Panc1 (cell line): Measurements from ENCODE around the gene SKOR1. TPM values are rescaled to one million over a fixed set of nuclear protein-coding genes. Genes with fewer than 3 reads are reported as not detected.

ENCODE experiments used
- ATAC-seq: fragments of 200-7000 bp; cut with Tn5 transposase; 2 replicates; pipeline ENCODE4 v1.9.1; 2020; ENCODE audit warnings: mild to moderate bottlenecking, moderate library complexity
- BruUV-seq: library from RNA; stranded (reverse); fragments of 400-500 nt; replicated peaks from 2 replicates; lab custom pipeline; 2021; lab: Mats Ljungman, UMichigan
- CTCF ChIA-PET: fragments of 300-600 bp; sonication (Branson Sonifier 250); formaldehyde crosslinking; loops from one replicate; lab custom pipeline; 2022; ENCODE audit warnings: antibody characterized with exemption; lab: Charles Lee
- POLR2A ChIA-PET: fragments of 300-600 bp; sonication (Branson Sonifier 250); formaldehyde crosslinking; loops from one replicate; lab custom pipeline; 2022; ENCODE audit warnings: antibody characterized with exemption; lab: Charles Lee
- DNase-seq: peaks from one replicate; pipeline ENCODE4 v3.0.0-alpha.2; 2010; ENCODE audit warnings: low read depth, low spot score
- H3K27ac ChIP-seq: 2 replicates; pipeline ENCODE4 v1.5.1; 2011; ENCODE audit warnings: mild to moderate bottlenecking, low read length, inconsistent platforms
- H3K27me3 ChIP-seq: fragments of 200-500 bp; sonication (Bioruptor generic); 2 replicates; pipeline ENCODE4 v1.6.0; 2014; ENCODE audit warnings: low read length, inconsistent platforms; ENCODE audit not compliant: control insufficient read depth, insufficient read depth
- H3K36me3 ChIP-seq: fragments of 200-500 bp; sonication (Bioruptor generic); 2 replicates; pipeline ENCODE4 v1.5.1; 2014; ENCODE audit warnings: inconsistent platforms, mild to moderate bottlenecking, low read length, moderate library complexity; ENCODE audit not compliant: control insufficient read depth, insufficient read depth
- H3K4me1 ChIP-seq: 2 replicates; pipeline ENCODE4 v1.5.1; 2011; ENCODE audit warnings: inconsistent platforms, mild to moderate bottlenecking, low read length, moderate library complexity; ENCODE audit not compliant: control insufficient read depth, insufficient read depth
- H3K4me3 ChIP-seq, 2 experiments: 2 replicates each; pipeline ENCODE4 v1.5.1; 2011 to 2012; ENCODE audit warnings: low read depth in 2 of 2, low read length in 2 of 2, mild to moderate bottlenecking in 2 of 2, inconsistent platforms in 1 of 2, moderate library complexity in 1 of 2
- H3K9me3 ChIP-seq: fragments of 200-500 bp; sonication (Bioruptor generic); 2 replicates; pipeline ENCODE4 v1.5.1; 2014; ENCODE audit warnings: low read depth, mild to moderate bottlenecking, inconsistent platforms, low read length, moderate library complexity; ENCODE audit not compliant: control insufficient read depth, insufficient read depth
- CTCF ChIP-seq: fragments of 450-650 bp; IDR thresholded peaks from 2 replicates; pipeline ENCODE4 v1.5.1; 2017; ENCODE audit warnings: mild to moderate bottlenecking
- POLR2AphosphoS5 ChIP-seq: IDR thresholded peaks from 2 replicates; pipeline ENCODE4 v1.6.1; 2012; ENCODE audit warnings: mild to moderate bottlenecking, low read depth, low read length, moderate library complexity
- SIN3A ChIP-seq: IDR thresholded peaks from 2 replicates; pipeline ENCODE4 v1.6.1; 2012; ENCODE audit warnings: low read depth, mild to moderate bottlenecking, low read length, moderate library complexity, borderline replicate concordance; ENCODE audit not compliant: insufficient read depth
- TCF7L2 ChIP-seq: IDR thresholded peaks from 2 replicates; pipeline ENCODE4 v1.6.1; 2011; ENCODE audit warnings: mild to moderate bottlenecking, low read depth, low read length, inconsistent platforms
- in situ Hi-C: cut with HindIII; loops from 2 replicates; pipeline ENCODE4 v1.10.0; 2016; ENCODE audit warnings: low sequenced_read_pairs, low pct_unique_long_range_greater_than_20kb
- intact Hi-C: fragments of 100-400 bp; cut with micrococcal nuclease; formaldehyde crosslinking; loops from one replicate; pipeline ENCODE4 v1.10.0; 2022; ENCODE audit not compliant: unreplicated experiment
- total RNA-seq: library from RNA; stranded (reverse); gene quantifications from one replicate; pipeline ENCODE4 v1.2.1, GENCODE V29; 2021; ENCODE audit not compliant: unreplicated experiment
- TF ChIP-seq, protein P1 (sequence below), 2 experiments: IDR thresholded peaks; 2 replicates each; pipeline ENCODE4 v1.6.1; 2011 to 2012; ENCODE audit warnings: low read depth in 2 of 2, control low read depth in 1 of 2, low read length in 1 of 2, mild to moderate bottlenecking in 1 of 2, moderate library complexity in 1 of 2; ENCODE audit not compliant: insufficient read depth in 1 of 2

The SKOR1 gene
- total RNA-seq, 1 experiment from 2014 or later = 0.21 TPM

DNA sequence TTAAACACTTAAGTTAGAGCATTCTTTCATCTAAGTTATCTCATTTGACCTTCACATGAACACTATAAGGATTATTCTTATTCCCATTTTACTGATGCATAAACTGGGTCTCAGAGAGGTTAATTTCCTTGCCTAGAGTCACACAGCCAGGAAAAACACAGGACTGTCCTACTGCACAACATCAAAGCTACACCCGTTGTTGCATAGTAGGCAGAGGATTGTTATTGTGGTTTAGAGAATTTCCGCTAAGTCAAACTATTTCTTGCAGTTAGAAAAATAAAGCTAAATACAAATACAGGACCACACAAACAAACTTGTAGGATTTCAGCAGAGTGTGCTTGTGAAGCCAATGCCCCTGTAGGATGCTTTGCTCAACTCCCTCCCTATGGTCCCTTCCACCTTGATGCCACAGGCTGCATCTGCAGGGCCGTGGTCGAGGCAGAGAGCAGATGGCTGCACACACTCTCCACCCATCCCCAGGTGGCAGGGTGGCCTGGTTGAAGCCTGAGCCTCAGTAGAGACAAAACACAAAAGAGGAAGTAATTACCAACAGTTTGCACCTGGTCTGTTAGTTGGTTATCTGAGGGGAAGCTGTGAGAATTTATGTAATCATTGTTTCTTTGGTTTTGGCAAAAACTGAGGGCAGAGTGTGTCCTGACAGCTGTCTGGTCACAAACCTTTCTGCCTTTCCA lies 41.1 kb upstream of the SKOR1 start:
- ATAC-seq = no peak
- DNase-seq = no peak
- no TSS peak for BruUV-seq
- Histone ChIP-seq H3K27ac (no peak overlapping the region), H3K4me3 (no peak overlapping the region), H3K4me1 (no peaks in the 10 kb centered on the region), H3K9me3 (no peaks in the 10 kb centered on the region), H3K36me3 (no peaks in the 10 kb centered on the region), H3K27me3 (no peaks in the 10 kb centered on the region)
- ChIA-PET POLR2A (no interaction called here), CTCF (no interaction called here)
- in situ Hi-C loops = no loop called here
- TF ChIP-seq CTCF (no peak), SIN3A (no peak), POLR2AphosphoS5 (no peak), TCF7L2 (no peak)
- TF ChIP-seq, protein P1, sequence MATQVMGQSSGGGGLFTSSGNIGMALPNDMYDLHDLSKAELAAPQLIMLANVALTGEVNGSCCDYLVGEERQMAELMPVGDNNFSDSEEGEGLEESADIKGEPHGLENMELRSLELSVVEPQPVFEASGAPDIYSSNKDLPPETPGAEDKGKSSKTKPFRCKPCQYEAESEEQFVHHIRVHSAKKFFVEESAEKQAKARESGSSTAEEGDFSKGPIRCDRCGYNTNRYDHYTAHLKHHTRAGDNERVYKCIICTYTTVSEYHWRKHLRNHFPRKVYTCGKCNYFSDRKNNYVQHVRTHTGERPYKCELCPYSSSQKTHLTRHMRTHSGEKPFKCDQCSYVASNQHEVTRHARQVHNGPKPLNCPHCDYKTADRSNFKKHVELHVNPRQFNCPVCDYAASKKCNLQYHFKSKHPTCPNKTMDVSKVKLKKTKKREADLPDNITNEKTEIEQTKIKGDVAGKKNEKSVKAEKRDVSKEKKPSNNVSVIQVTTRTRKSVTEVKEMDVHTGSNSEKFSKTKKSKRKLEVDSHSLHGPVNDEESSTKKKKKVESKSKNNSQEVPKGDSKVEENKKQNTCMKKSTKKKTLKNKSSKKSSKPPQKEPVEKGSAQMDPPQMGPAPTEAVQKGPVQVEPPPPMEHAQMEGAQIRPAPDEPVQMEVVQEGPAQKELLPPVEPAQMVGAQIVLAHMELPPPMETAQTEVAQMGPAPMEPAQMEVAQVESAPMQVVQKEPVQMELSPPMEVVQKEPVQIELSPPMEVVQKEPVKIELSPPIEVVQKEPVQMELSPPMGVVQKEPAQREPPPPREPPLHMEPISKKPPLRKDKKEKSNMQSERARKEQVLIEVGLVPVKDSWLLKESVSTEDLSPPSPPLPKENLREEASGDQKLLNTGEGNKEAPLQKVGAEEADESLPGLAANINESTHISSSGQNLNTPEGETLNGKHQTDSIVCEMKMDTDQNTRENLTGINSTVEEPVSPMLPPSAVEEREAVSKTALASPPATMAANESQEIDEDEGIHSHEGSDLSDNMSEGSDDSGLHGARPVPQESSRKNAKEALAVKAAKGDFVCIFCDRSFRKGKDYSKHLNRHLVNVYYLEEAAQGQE (IDR thresholded peaks at IDR 0.05; ENCODE audit: insufficient read depth in 1 of 2, low read depth in 2 of 2, low read length in 1 of 2) = no peak
- intact Hi-C loops = no loop called here

DNA sequence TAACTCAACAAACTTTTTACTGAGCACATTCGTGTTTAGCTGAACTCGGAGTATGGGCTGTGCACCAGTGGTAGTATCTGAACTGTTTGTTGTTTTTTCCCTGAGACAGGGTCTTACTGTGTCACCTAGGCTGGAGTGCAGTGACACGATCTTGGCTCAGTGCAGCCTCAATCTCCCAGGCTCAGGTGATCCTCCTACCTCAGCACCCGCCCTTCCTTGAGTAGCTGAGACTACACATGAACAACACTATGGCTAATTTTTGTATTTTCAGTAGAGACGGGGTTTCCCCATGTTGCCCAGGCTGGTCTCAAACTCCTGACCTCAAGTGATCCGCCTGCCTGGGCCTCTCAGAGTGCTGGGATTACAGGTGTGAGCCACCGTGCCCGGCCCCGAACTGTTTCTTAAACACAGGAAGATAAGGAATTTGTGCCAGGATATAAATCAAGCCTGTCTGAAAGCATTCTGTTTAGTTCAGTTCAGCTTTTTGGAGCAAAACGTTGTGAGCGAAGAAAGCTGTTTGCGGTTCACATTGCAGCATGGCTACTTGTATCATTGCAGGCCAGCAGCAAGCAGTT lies 40.4 kb upstream of the SKOR1 start:
- no peak overlapping the region for H3K27ac ChIP-seq
- BruUV-seq = no TSS peak
- no peak for ATAC-seq

More for the DNA sequence above, 40.4 kb upstream of the SKOR1 start:
- TF ChIP-seq, protein P1 (IDR thresholded peaks at IDR 0.05; ENCODE audit: insufficient read depth in 1 of 2, low read depth in 2 of 2, low read length in 1 of 2) = no peak
- TF ChIP-seq CTCF = no peak
- POLR2A ChIA-PET = no interaction called here
- no peak for DNase-seq
- H3K36me3 ChIP-seq = no peaks in the 10 kb centered on the region
- CTCF ChIA-PET = no interaction called here
- intact Hi-C loops (no loop called here), in situ Hi-C loops (no loop called here)
- no peaks in the 10 kb centered on the region for H3K9me3 ChIP-seq
- H3K4me1 ChIP-seq = no peaks in the 10 kb centered on the region
- no peak overlapping the region for H3K4me3 ChIP-seq
- H3K27me3 ChIP-seq = no peaks in the 10 kb centered on the region
